ENCODE data around the gene PSMG1. TPM values are rescaled to one million over a fixed set of nuclear protein-coding genes. Genes with fewer than 3 reads are reported as not detected.

PSMG1 gene
- total and polyA plus RNA-seq, 2 donors from 2014 or later = 25.9 to 50.8 TPM

GRCh38 chr21:39218082-39218409, 34.8 kb upstream of the PSMG1 start:
- H3K4me1 ChIP-seq (ENCODE audit: control insufficient read depth in 2 of 3, insufficient read depth in 2 of 3, low read depth in 1 of 3, low read length in 3 of 3) = no peaks in the 10 kb centered on the region
- DNase-seq (no peak), FAIRE-seq (no peak)
- intact Hi-C loops (cut with DNase I) = no loop called here
- peaks cover 0 to 4% (median 3%) of the 10 kb centered on the region in 3 donors for H3K36me3 ChIP-seq (ENCODE audit: control insufficient read depth in 2 of 3, insufficient read depth in 3 of 3, low read length in 3 of 3)
- no peaks in the 10 kb centered on the region for H3K27me3 ChIP-seq (ENCODE audit: control insufficient read depth, insufficient read depth, low read length)
- H3K4me3 ChIP-seq (ENCODE audit: low read length in 3 of 3) = no peak overlapping the region
- H3K9me3 ChIP-seq (ENCODE audit: control insufficient read depth in 2 of 3, insufficient read depth in 1 of 3, low read length in 3 of 3) = no peaks in the 10 kb centered on the region
- TF ChIP-seq CTCF (IDR thresholded peaks at IDR 0.05; ENCODE audit: borderline replicate concordance, extremely low read depth, insufficient read depth) = no peak
- no peak overlapping the region for H3K9ac ChIP-seq (ENCODE audit: low read length in 3 of 3)
- no peak overlapping the region for H3K27ac ChIP-seq (ENCODE audit: low read depth in 2 of 2, low read length in 2 of 2)

- Histone ChIP-seq H3K9me3 (ENCODE audit: control insufficient read depth in 2 of 3, insufficient read depth in 1 of 3, low read length in 3 of 3) (no peaks in the 10 kb centered on the region), H3K36me3 (ENCODE audit: control insufficient read depth in 2 of 3, insufficient read depth in 3 of 3, low read length in 3 of 3) (peaks cover 0 to 4% (median 3%) of the 10 kb centered on the region in 3 donors), H3K4me3 (ENCODE audit: low read length in 3 of 3) (no peak overlapping the region), H3K27me3 (ENCODE audit: control insufficient read depth, insufficient read depth, low read length) (no peaks in the 10 kb centered on the region), H3K27ac (ENCODE audit: low read depth in 2 of 2, low read length in 2 of 2) (no peak overlapping the region), H3K4me1 (ENCODE audit: control insufficient read depth in 2 of 3, insufficient read depth in 2 of 3, low read depth in 1 of 3, low read length in 3 of 3) (no peaks in the 10 kb centered on the region), H3K9ac (ENCODE audit: low read length in 3 of 3) (no peak overlapping the region)
- DNase-seq (no peak), FAIRE-seq (no peak)
- intact Hi-C loops (cut with DNase I) = no loop called here
- TF ChIP-seq CTCF (IDR thresholded peaks at IDR 0.05; ENCODE audit: borderline replicate concordance, extremely low read depth, insufficient read depth) = no peak
Observed at GRCh38 chr21:39217356-39218081, 34.3 kb upstream of the PSMG1 start.

- H3K27me3 ChIP-seq (ENCODE audit: control insufficient read depth, insufficient read depth, low read length) = no peaks in the 10 kb centered on the region
- intact Hi-C loops (cut with DNase I) = no loop called here
- peaks cover 3 to 4% (median 3%) of the 10 kb centered on the region in 3 donors for H3K36me3 ChIP-seq (ENCODE audit: control insufficient read depth in 2 of 3, insufficient read depth in 3 of 3, low read length in 3 of 3)
- FAIRE-seq = no peak
- no peak overlapping the region for H3K9ac ChIP-seq (ENCODE audit: low read length in 3 of 3)
- H3K9me3 ChIP-seq (ENCODE audit: control insufficient read depth in 2 of 3, insufficient read depth in 1 of 3, low read length in 3 of 3) = no peaks in the 10 kb centered on the region
- peak in 2 of 5 donors; percentile 39 to 46 for DNase-seq
- no peaks in the 10 kb centered on the region for H3K4me1 ChIP-seq (ENCODE audit: control insufficient read depth in 2 of 3, insufficient read depth in 2 of 3, low read depth in 1 of 3, low read length in 3 of 3)
- no peak overlapping the region for H3K27ac ChIP-seq (ENCODE audit: low read depth in 2 of 2, low read length in 2 of 2)
- no peak for TF ChIP-seq CTCF (IDR thresholded peaks at IDR 0.05; ENCODE audit: borderline replicate concordance, extremely low read depth, insufficient read depth)
- no peak overlapping the region for H3K4me3 ChIP-seq (ENCODE audit: low read length in 3 of 3)
Observed at GRCh38 chr21:39216290-39216689, 33.0 kb upstream of the PSMG1 start.

GRCh38 chr21:39215078-39215477, 31.8 kb upstream of the PSMG1 start:
- no peak for TF ChIP-seq CTCF (IDR thresholded peaks at IDR 0.05; ENCODE audit: borderline replicate concordance, extremely low read depth, insufficient read depth)
- Histone ChIP-seq H3K27me3 (ENCODE audit: control insufficient read depth, insufficient read depth, low read length) (no peaks in the 10 kb centered on the region), H3K27ac (ENCODE audit: low read depth in 2 of 2, low read length in 2 of 2) (no peak overlapping the region), H3K4me3 (ENCODE audit: low read length in 3 of 3) (no peak overlapping the region), H3K9ac (ENCODE audit: low read length in 3 of 3) (no peak overlapping the region), H3K36me3 (ENCODE audit: control insufficient read depth in 2 of 3, insufficient read depth in 3 of 3, low read length in 3 of 3) (peaks cover 3 to 15% (median 3%) of the 10 kb centered on the region in 3 donors), H3K4me1 (ENCODE audit: control insufficient read depth in 2 of 3, insufficient read depth in 2 of 3, low read depth in 1 of 3, low read length in 3 of 3) (no peaks in the 10 kb centered on the region), H3K9me3 (ENCODE audit: control insufficient read depth in 2 of 3, insufficient read depth in 1 of 3, low read length in 3 of 3) (no peaks in the 10 kb centered on the region)
- FAIRE-seq (no peak), DNase-seq (no peak)
- intact Hi-C loops (cut with DNase I) = no loop called here

Measured in kidney (tissue), 14 donors.